SK-N-SH treated with all-trans-retinoic acid at 6 μM for 48 hours (cell line): ENCODE measurements around the gene MRFAP1.

Experiments used
- CSRNP3 ChIP-seq: fragments of 250-450 bp; sonication (Bioruptor Pico); IDR thresholded peaks from 2 replicates; pipeline ENCODE4 v1.5.1; 2021; ENCODE audit warnings: mild to moderate bottlenecking, moderate library complexity
- PATZ1 ChIP-seq: fragments of 250-450 bp; sonication (Bioruptor Pico); IDR thresholded peaks from 2 replicates; pipeline ENCODE4 v1.8.0; 2020; ENCODE audit warnings: mild to moderate bottlenecking, moderate library complexity, borderline replicate concordance
- ZNF70 ChIP-seq: fragments of 450-650 bp; formaldehyde crosslinking; IDR thresholded peaks from 2 replicates; pipeline ENCODE4 v1.5.0; 2020; ENCODE audit warnings: mild to moderate bottlenecking, moderate library complexity

GRCh38 chr4:6625256-6625655 is 15.2 kb upstream of the MRFAP1 start:
- TF ChIP-seq PATZ1 (no peak), ZNF70 (CRISPR knock-in tag) (no peak), CSRNP3 (no peak)
